Effector memory CD4-positive, alpha-beta T cell (primary cell): Measurements from ENCODE around the gene GALNT8.
A peak's percentile ranks its signal among the peaks of the same experiment; 100 is the strongest.

ENCODE experiments used
- DNase-seq, 3 donors: peaks; one replicate each; pipeline ENCODE4 v3.0.0-alpha.2; 2020
- H3K27ac ChIP-seq: 2 replicates; pipeline ENCODE4 v1.7.0; 2013; ENCODE audit warnings: mild to moderate bottlenecking, low read length, moderate library complexity; ENCODE audit not compliant: insufficient read depth, poor library complexity, severe bottlenecking
- H3K27me3 ChIP-seq: replicated peaks from 2 replicates; pipeline ENCODE4 v1.7.0; 2013; ENCODE audit warnings: mild to moderate bottlenecking, low read length; ENCODE audit not compliant: insufficient read depth, control insufficient read depth, poor library complexity, severe bottlenecking
- H3K36me3 ChIP-seq: 2 replicates; pipeline ENCODE4 v1.7.0; 2013; ENCODE audit warnings: mild to moderate bottlenecking, low read length, moderate library complexity; ENCODE audit not compliant: control insufficient read depth, insufficient read depth
- H3K4me1 ChIP-seq: 2 replicates; pipeline ENCODE4 v1.7.0; 2013; ENCODE audit warnings: low read length, mild to moderate bottlenecking; ENCODE audit not compliant: control insufficient read depth, insufficient read depth, poor library complexity, severe bottlenecking
- H3K4me3 ChIP-seq: 2 replicates; pipeline ENCODE4 v1.7.0; 2013; ENCODE audit warnings: low read length, low read depth, mild to moderate bottlenecking; ENCODE audit not compliant: insufficient read depth, poor library complexity, severe bottlenecking
- H3K9me3 ChIP-seq: 2 replicates; pipeline ENCODE4 v1.7.0; 2013; ENCODE audit warnings: mild to moderate bottlenecking, low read length, moderate library complexity; ENCODE audit not compliant: control insufficient read depth

The GALNT8 gene

DNA sequence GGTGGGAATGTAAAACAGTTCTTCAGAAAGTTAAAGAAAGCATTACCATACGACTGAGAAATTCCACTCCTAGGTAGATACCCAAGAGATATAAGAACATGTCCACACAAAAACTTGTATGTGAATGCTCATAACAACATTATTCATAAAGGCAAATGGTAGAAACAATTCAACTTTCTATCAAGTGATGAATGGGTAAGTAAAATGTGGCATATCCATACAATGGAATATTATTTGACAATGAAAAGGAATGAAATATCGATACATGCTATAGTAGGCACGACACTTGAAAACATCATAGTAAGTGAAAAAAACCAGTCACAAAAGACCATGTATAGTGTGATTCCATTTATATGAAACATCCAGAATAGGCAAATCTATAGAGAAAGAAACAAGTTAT lies 71.3 kb downstream of the GALNT8 start:
- no peaks in the 10 kb centered on the region for H3K9me3 ChIP-seq
- no peaks in the 10 kb centered on the region for H3K27me3 ChIP-seq
- DNase-seq, result no peak
- H3K36me3 ChIP-seq, result no peaks in the 10 kb centered on the region
- no peak overlapping the region for H3K4me3 ChIP-seq
- no peak overlapping the region for H3K27ac ChIP-seq
- H3K4me1 ChIP-seq, result no peaks in the 10 kb centered on the region

DNA sequence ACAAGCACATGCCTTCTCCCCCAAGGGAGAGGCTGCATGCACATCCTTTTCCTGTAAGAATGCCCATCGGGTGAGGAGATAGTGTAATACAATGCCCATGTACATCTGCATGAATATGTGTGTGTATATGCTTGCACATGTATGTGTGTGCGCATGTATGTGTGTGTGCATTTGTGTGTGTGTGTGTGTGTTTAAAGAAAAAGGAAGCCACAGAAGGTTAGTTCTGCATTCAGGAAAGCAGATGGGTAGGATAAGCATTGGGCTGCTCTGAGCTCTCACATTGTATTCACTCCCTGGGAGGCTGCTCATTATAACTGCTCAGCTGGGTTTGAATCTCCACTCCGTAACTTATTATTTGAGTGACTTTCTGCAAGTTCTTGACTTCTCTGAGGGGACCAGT lies 74.3 kb downstream of the GALNT8 start:
- H3K27me3 ChIP-seq, result no peaks in the 10 kb centered on the region
- no peak overlapping the region for H3K4me3 ChIP-seq
- H3K4me1 ChIP-seq, result no peaks in the 10 kb centered on the region
- H3K36me3 ChIP-seq, result no peaks in the 10 kb centered on the region
- no peaks in the 10 kb centered on the region for H3K9me3 ChIP-seq
- no peak for DNase-seq
- H3K27ac ChIP-seq, result no peak overlapping the region

DNA sequence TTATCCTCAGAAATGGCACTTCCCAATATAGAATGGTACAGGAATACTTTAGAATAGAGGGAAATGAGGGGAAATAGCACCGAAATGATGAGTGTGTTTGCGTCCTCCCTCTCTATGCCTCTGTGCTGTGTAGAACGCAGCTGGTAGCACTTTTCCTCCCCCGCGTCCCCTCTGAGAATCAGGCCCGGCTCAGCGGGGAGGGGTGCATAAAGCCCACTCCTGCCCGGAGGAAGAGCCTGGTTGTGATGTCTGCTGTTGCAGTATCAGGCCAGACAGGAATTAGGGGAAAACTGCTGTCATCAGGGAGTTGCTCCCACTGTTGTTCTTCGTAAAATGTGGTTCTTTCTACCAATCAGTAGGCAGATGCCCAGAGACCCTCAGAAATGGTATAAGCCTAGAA lies 76.0 kb downstream of the GALNT8 start:
- Histone ChIP-seq H3K27me3 (no peaks in the 10 kb centered on the region), H3K27ac (no peak overlapping the region), H3K9me3 (no peaks in the 10 kb centered on the region), H3K36me3 (no peaks in the 10 kb centered on the region), H3K4me3 (no peak overlapping the region), H3K4me1 (no peaks in the 10 kb centered on the region)
- DNase-seq, result no peak

DNA sequence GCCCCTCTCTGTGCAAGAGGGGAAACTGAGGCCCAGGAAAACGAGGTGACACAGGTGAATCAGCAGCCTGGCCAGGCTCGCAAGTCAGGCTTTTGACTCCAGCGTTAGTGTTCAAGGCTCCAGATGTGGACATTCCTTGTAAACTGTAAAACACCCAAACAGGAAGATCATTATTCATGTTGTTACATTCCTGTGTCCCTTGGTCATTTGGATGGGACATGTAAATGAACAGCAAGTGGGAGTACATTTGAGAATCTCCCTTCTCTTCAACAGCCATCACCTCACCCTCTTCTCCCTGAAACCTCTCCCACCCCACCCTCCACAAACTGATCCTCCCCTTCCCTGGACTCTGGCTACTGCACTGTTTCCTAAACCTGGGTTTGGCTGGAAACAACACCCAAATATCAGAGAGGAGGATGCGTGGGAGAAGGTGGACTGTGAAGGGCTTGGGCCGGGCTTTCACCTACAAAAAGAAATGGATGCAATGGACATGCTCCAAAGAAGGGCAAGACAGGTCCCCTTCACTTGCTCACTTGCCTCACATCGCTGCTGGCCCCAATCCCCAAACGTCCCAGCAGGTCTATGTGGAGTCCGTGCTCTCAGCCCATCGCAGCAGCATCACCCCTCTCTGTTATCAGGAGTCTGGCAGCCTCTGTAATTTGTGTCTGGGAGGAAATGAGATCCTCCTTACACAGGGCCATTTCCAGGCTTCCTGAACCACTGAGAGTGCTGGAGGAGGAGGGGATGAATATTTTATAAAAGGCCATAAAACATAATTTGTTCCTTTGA lies 76.7 kb downstream of the GALNT8 start:
- Histone ChIP-seq H3K27ac (no peak overlapping the region), H3K27me3 (no peaks in the 10 kb centered on the region), H3K4me3 (no peak overlapping the region), H3K36me3 (no peaks in the 10 kb centered on the region), H3K4me1 (no peaks in the 10 kb centered on the region), H3K9me3 (no peaks in the 10 kb centered on the region)
- DNase-seq, result no peak

DNA sequence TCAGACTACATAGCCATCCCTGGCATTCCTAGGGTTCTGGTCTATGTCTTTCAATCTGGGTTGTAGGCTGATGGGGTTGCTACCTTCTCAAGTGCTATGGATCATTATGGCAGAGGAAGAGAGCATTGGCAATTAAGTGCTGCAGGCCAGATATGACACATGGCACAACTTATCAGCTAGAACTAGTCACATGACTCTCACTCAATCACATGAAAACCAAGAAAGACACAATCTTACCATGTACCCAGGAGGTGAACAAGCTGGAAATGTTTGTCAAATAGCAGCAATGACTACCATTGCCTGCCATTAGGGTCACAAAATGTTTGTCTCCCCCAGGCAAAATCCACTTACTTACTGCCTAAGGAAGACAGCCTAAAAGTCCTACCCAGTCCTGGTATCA lies 80.4 kb downstream of the GALNT8 start:
- Histone ChIP-seq H3K9me3 (no peaks in the 10 kb centered on the region), H3K4me1 (no peaks in the 10 kb centered on the region), H3K27me3 (no peaks in the 10 kb centered on the region), H3K27ac (no peak overlapping the region), H3K4me3 (no peak overlapping the region), H3K36me3 (no peaks in the 10 kb centered on the region)
- no peak for DNase-seq

DNA sequence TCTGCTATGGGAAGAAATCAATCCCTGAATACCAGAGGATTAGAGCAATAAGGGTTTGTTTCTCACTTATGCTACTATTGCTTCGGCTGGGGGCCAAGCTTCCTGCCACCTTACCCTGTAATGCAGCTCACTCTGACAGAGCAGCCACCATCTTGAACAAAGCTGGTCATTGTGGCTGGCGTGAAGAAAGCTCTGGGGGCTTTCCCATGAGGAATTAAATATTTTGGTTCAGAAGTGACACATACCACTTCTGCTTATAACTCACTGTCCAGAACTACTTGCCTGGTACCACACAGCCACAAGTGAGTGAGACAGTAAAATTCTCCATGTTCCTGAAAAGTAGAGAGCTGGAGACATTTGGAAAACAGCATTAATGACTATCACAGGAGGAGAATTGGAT lies 82.6 kb downstream of the GALNT8 start:
- Histone ChIP-seq H3K4me3 (no peak overlapping the region), H3K4me1 (peaks cover 12% of the 10 kb centered on the region), H3K9me3 (no peaks in the 10 kb centered on the region), H3K27ac (no peak overlapping the region), H3K36me3 (no peaks in the 10 kb centered on the region), H3K27me3 (no peaks in the 10 kb centered on the region)
- no peak for DNase-seq

DNA sequence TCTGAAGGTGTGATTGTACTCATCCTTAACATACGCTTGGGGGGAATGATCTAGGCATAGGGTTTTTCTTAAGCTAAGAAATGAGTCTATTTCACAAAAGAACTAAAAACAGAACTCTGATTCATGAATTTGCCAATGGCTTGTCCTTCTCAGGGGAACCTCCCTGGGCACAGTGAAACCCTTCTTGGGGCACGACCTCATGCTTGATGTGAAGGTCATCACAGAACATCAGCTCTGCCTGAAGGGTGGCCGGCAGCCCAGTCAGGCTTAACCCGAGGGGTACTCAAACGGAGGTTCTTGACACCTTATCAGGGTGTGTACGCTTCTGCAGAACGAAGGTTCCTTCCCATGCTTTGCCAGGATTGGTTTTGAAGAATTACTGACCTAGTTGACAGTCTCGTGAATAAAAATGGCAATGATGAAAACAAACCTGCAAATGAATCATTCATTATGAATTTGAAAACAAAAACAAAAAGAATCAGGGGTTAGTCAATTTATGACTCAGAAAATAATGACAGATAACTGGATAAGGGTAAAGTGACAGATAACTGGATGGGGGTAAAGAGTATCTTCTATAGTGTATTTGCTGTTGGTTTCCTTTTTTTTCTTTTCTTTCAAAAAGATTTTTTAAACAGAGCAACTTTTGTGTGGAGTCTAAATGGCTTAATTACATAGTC lies 86.4 kb downstream of the GALNT8 start:
- no peaks in the 10 kb centered on the region for H3K27me3 ChIP-seq
- no peaks in the 10 kb centered on the region for H3K36me3 ChIP-seq
- peaks cover 30% of the 10 kb centered on the region for H3K4me1 ChIP-seq
- no peak overlapping the region for H3K4me3 ChIP-seq
- DNase-seq, result no peak
- no peak overlapping the region for H3K27ac ChIP-seq
- no peaks in the 10 kb centered on the region for H3K9me3 ChIP-seq

DNA sequence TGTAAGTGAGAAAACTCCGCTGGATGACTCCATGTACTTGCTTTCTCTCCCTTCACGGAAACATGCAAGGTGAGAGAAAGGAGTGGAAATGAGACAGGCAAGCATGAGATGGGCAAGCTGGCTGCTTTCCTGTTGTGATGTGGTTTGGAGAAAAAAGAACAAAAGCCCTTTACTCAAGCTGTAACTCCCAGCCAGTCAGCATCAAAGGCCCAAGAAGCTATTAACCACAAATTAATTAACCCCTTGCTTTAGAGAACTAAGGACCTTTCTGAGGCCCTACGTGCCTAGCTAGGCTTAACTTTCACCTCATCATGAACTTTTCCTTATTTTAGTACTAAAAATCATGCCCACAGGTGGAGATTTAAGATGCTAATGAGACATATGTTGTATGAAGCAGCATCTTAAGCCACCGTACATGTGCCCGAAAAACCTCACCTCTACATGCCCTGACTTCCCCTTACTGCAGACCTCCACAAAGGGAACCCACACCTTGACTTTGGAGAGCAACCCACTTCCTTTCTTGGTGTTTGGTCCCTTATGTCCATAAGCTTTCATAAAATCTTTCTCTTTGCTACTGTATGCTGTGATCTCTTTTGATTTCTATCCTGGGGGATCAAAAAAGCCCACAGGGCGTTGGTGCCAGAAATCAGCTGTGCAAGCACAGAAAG lies 87.0 kb downstream of the GALNT8 start:
- Histone ChIP-seq H3K4me1 (peaks cover 30% of the 10 kb centered on the region), H3K4me3 (peak overlapping the region; percentile 10), H3K27me3 (no peaks in the 10 kb centered on the region), H3K27ac (no peak overlapping the region), H3K9me3 (no peaks in the 10 kb centered on the region), H3K36me3 (no peaks in the 10 kb centered on the region)
- no peak for DNase-seq

DNA sequence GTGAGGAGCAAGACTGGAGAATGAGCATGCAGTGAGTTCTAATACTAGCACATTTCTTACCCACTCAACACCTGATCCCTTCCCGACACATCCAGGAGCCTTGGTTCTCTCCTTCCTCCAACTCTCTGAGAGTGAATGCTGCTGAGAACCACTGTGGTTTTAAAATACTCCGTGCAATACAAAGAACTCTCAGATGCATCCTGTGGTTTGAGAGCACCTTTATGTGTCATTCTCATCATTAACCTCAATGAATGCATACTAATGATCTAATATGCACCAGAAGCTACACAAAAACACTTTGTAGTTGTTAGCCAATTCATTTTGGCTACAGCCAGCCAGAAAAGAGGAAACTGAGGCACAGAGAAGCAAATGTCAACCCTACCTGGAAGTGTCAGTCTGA lies 87.6 kb downstream of the GALNT8 start:
- no peaks in the 10 kb centered on the region for H3K36me3 ChIP-seq
- H3K9me3 ChIP-seq, result no peaks in the 10 kb centered on the region
- no peak overlapping the region for H3K27ac ChIP-seq
- no peak for DNase-seq
- H3K4me3 ChIP-seq, result peak overlapping the region; percentile 10
- peaks cover 30% of the 10 kb centered on the region for H3K4me1 ChIP-seq
- no peaks in the 10 kb centered on the region for H3K27me3 ChIP-seq

DNA sequence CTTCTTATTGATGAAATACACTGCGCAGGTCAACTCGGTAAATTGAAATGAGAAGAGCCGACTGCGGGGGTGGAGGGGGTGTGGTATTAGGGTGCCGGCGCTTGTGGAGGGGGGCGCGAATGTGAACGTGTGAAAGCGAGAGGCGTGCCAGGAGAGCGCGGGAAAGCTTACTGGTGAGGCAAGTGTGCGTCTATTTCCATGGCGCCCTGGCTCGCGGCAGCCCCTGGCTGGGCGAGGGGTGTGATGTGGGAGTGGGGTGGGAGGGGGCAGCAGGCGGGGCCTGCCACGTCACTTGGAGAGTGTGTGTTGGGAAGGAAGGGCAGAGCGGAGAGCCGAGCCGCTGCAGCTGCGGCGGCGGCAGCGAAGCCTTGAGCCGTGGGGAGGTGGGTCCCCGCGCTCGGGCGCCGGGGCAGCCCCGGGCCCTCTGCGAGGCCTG lies 88.8 kb downstream of the GALNT8 start:
- H3K4me3 ChIP-seq, result peak overlapping the region; percentile 53
- no peak overlapping the region for H3K27ac ChIP-seq

More for the DNA sequence above, 88.8 kb downstream of the GALNT8 start:
- no peaks in the 10 kb centered on the region for H3K36me3 ChIP-seq
- no peaks in the 10 kb centered on the region for H3K27me3 ChIP-seq
- no peaks in the 10 kb centered on the region for H3K9me3 ChIP-seq
- peaks cover 30% of the 10 kb centered on the region for H3K4me1 ChIP-seq
- DNase-seq, result peak in 1 of 3 donors; percentile 15
